Activated CD4-positive, alpha-beta T cell treated with anti-CD3 and anti-CD28 coated beads, Interleukin-2, Interleukin-4, amounts not matched to agents 100 ng/mL and 50 ng/mL, durations not matched to agents 16 hours and 8 hours (primary cell): ENCODE results near the gene SCAPER.
A peak's percentile ranks its signal among the peaks of the same experiment; 100 is the strongest.

ENCODE experiments used
- DNase-seq: peaks from one replicate; pipeline ENCODE4 v3.0.0-alpha.2; 2020; ENCODE audit warnings: low spot score

Gene SCAPER

DNA sequence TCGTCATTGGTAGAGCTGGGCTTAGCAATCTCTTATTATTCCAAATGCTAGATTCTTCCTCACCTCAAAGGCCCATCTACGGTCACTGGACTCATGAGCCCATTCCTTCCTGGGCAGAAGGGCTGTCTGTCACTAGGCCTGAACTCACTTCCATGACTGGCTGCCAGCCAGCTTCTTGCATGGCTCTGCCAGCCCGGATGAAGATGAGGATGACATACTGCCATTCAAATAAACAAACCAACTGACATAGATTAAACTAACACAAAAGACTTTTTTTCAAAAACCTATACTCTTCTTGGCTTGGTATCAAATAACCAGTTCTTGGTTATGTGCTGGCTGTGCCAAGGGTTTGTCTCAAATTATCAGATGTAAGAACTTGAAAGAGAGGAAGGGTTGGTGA is 544.7 kb downstream of the SCAPER start:
- no peak for DNase-seq

DNA sequence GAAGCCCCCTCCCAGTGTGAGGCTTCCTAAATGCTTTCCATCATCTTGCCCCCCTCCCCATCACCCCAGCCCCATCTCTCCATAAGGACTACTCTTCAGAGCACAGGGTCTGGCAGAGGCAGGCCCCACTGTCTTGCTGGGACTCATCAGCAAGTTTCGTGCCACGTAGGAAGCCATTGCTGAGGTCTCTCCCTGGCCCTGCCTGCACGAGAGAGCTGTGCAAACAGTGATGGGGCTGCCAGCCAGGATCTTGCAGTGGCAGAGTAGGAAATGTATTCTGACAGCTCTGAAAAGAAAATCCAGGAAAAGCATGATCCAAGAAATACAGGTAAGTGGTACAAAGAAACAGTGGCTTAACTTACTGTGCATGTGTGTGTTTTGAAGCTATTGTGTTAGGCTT is 546.0 kb downstream of the SCAPER start:
- DNase-seq = no peak

- DNase-seq = no peak
Measured at GRCh38 chr15:76358453-76358852, 546.7 kb downstream of the SCAPER start.

DNA sequence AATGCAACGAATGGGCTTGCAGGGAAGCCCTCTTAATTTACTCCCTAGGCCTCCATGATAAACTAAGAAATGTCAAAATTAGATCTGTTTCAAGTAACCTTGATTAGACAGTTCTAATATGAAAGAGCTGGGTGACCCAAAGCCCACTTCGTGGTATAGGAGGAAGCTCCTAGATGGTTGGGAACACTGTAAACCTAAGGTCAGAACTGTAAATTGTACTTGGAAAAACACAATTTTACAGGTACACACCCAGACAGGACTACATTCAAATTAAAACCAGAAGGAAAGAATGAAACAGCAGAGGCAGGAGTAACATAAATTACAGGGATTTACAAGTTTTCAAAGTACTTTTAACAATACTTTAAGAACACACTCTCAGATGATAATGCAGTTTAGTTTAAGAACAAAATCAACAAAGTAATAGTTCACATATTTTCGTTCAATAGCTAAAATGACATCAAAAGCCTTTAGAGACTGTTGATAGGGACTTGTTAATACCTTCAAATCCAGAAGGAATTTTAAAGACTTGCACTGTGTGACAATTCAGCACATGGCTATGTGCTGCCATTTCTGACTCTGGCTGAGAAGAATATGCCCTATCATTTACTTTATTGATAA is 550.2 kb downstream of the SCAPER start:
- no peak for DNase-seq

DNA sequence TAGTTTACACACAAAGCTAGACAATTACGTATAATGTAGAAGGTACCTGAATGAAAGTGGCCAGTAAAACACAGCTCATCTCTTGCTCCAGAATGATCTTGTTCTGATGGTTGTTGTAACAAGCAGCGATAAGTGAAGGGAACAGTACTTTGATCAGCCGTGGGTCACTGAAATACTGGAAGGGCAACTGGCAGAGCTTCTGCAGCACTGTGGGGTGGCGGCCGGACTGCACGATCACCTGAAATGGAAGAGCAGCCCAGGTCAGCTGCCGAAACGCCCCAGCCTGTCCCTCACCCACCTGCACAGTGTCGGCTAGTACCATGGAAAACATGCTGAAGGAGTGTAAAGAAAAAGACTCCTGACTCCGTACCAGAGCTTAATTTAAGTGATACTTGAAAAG is 551.2 kb downstream of the SCAPER start:
- DNase-seq = no peak

GRCh38 chr15:76353023-76353577 is 552.0 kb downstream of the SCAPER start:
- DNase-seq = no peak

DNA sequence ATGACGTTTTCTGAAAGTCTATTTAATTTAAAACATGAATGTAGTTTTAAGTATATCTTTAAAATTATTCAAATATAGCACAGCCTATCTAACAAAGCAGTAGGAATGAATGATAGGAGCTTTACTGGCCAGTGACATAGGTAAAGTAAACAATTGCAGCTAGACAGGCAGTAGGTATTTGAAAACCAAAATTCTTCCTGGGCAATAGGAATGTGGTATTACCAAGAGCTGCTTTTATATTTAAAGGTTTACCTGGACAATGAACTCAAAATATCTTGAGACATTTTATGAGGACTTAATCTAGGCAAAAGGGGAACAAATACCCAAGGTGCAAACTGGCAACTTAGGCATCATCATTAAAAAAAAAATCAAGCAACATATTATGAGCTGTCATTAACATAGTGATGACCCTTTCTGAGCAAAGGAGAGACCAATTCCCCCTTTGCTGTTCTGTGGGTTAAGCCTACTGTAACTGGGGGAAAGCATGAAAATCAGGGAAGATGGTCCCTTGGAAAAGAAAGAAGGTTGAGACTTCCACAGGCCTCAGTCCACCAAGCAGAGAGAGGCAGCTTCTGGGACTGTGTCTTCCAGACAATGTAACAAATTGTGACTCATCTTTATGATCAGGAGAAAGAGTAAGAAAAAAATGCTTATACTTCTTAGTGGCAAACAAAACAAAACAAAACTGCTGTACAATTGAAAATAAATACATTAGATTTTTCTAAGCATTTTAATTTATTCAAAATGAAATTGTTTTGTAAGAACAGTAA is 555.7 kb downstream of the SCAPER start:
- DNase-seq = no peak

DNA sequence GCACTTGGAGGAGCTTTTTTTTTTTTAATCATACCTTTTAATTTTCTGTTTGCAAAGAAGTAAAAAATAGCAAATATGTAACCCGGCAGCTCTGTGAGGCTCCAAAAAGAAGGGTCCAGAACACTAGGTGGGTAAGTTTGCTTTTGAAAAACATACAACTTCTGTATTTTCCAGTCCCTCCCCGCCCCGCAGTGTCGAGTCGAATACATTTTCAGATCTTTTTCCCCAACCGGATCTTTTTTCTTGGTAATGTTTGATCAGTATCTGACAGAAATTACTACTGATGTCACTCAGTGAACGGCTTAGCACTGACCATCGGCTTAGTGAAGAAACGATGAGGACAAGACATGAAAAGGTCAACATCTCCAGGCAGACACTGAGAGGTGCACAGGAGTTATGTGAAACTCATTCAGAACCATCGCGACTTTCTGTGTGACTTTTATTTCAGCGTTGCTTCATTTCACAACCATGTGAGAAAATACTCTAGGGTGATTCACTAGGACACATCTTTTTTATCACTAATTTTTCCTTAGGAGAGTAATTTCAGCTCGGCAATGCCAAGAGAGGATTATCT is 557.6 kb downstream of the SCAPER start:
- DNase-seq = no peak

DNA sequence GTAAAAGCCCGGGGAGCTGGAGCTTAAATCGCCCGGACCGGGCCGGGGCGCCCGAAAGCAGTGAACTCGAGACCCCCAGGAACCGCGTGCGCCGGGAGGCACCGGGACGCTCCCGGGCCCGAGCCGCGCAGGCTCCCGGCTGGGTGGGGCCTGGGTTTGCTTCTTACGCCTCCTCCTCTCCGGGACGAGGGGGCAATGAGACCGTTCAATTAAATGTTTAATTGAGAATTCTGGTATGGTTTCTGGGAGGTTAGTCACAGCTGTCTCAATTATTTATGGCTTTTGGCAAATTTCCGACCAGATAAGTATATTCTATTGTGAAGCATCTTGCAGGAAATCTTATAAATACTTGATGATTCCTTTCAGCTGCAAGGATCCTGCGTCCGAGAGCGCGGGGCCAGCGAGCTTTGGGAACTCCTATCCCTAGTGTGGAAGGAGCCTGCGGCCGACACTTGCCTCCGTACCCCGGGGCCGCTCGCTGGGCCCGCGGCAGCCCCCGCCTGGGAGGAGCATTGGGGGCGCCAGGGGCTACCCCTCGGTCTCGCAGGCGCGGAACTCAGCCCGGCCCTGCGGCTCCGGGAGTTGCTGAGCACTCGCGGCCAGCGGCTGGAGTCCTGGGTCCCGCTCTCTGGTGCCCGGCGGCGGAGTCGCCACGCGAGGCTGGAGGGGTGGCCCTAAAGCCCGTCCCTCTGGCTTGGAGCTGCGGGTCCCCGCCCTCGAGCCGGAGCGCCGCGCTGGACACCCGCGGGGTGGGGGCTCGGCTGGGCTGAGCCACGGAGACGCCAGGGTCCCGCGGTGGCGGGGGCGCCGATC is 558.3 kb downstream of the SCAPER start:
- DNase-seq = no peak

GRCh38 chr15:76345880-76346668 is 559.1 kb downstream of the SCAPER start:
- DNase-seq = no peak

GRCh38 chr15:76345583-76345879 is 559.6 kb downstream of the SCAPER start:
- no peak for DNase-seq

- DNase-seq = no peak
Measured at GRCh38 chr15:76344893-76345582, 560.1 kb downstream of the SCAPER start.

GRCh38 chr15:76343313-76343996 is 561.7 kb downstream of the SCAPER start:
- no peak for DNase-seq

DNA sequence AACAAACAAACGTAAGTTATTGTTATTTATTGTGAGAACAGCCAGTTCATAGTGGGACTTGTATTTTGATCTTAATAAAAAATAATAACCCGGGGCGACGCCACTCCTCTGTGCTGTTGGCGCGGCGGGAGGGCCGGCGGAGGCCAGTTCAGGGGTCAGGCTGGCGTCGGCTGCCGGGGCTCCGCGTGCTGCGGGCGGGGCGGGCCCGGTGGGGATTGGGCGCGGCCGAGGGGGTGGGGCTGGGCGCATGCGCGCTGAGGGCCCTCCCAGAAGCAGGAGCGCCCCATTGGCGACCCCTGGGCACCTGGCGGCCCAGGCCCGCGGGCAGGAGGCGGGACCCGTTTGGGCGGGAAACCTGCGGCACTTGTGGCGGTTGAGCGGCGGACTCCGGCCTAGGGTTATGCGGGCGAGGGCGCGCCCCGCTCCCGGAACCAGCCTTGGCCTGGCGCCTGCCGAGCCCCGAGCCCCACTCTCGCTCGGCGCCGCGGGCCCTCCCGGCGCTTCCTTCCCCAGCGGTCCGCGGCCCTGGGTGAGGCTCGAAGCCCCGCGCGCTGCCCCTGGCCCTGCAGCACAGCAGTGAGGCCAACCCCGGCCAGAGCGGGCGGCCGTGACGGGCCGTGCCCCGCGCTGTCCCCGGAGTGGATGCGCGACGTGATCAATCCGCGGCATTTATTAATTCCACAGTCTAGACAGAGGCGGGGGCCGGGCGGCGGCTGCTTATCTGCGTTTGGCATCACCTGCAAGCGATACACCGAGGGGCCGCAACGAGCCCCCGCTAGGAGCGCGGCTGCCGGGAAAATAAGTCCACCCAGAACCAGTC is 562.5 kb downstream of the SCAPER start:
- no peak for DNase-seq

- no peak for DNase-seq
Measured at GRCh38 chr15:76342058-76342381, 563.1 kb downstream of the SCAPER start.

- no peak for DNase-seq
Measured at GRCh38 chr15:76341366-76342057, 563.6 kb downstream of the SCAPER start.

GRCh38 chr15:76340803-76341365 is 564.3 kb downstream of the SCAPER start:
- peak; percentile 60 for DNase-seq

GRCh38 chr15:76340198-76340802 is 564.8 kb downstream of the SCAPER start:
- no peak for DNase-seq
